Thyroid gland (tissue), 4 donors: ENCODE data around the gene RTN4RL1.

Experiments
- POLR2A ChIP-seq, 2 donors: fragments of 450-650 bp; IDR thresholded peaks; one replicate each; pipeline ENCODE4 v1.6.1; 2017; ENCODE audit warnings: antibody characterized with exemption in 2 of 2, mild to moderate bottlenecking in 2 of 2, moderate library complexity in 1 of 2
- TF ChIP-seq, protein P1 (sequence below), 6 experiments: fragments of 200-600 bp in 3 of 6; fragments of 450-650 bp in 3 of 6; sonication (generic) in 3 of 6; IDR thresholded peaks; one replicate each; pipeline ENCODE4 v1.5.1; 2016 to 2019; ENCODE audit warnings: antibody characterized with exemption in 6 of 6, mild to moderate bottlenecking in 2 of 6, inconsistent platforms in 1 of 6, moderate library complexity in 1 of 6

DNA sequence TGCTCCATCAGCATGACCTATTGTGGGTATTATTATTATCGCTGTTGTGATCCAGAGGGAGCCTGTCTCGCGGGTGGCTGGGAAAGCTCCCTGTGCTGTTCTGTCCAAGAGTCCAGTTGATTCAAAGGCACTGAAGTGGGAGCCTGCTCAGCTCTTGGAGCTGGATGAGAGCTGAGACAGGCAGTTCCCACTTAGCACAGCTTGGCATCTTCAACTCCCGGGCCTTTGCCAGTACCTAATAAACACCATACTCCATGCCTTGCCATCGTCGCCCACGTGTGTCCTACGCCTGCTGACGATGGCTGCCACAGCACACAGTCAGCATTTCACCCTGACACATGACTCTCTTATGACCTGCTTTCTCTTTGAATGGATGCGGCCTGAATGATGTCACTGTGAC is 32.6 kb downstream of the RTN4RL1 start:
- TF ChIP-seq, protein P1, sequence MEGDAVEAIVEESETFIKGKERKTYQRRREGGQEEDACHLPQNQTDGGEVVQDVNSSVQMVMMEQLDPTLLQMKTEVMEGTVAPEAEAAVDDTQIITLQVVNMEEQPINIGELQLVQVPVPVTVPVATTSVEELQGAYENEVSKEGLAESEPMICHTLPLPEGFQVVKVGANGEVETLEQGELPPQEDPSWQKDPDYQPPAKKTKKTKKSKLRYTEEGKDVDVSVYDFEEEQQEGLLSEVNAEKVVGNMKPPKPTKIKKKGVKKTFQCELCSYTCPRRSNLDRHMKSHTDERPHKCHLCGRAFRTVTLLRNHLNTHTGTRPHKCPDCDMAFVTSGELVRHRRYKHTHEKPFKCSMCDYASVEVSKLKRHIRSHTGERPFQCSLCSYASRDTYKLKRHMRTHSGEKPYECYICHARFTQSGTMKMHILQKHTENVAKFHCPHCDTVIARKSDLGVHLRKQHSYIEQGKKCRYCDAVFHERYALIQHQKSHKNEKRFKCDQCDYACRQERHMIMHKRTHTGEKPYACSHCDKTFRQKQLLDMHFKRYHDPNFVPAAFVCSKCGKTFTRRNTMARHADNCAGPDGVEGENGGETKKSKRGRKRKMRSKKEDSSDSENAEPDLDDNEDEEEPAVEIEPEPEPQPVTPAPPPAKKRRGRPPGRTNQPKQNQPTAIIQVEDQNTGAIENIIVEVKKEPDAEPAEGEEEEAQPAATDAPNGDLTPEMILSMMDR (IDR thresholded peaks at IDR 0.05): no peak
- TF ChIP-seq POLR2A (IDR thresholded peaks at IDR 0.05): peak in 1 of 2 donors; percentile 18
